Measurements from ENCODE around the gene EIF4G1. TPM values are rescaled to one million over a fixed set of nuclear protein-coding genes. Genes with fewer than 3 reads are reported as not detected.

EIF4G1 gene
- total RNA-seq, 4 donors from 2014 or later = 158 to 318 (median 213) TPM

- no peak for TF ChIP-seq CTCF (IDR thresholded peaks at IDR 0.05; ENCODE audit: low read depth)
Observed at GRCh38 chr3:184308744-184309143, 5.7 kb upstream of the EIF4G1 start.

- TF ChIP-seq CTCF (IDR thresholded peaks at IDR 0.05; ENCODE audit: low read depth) = no peak
Observed at GRCh38 chr3:184311633-184312032, 2.8 kb upstream of the EIF4G1 start.

DNA sequence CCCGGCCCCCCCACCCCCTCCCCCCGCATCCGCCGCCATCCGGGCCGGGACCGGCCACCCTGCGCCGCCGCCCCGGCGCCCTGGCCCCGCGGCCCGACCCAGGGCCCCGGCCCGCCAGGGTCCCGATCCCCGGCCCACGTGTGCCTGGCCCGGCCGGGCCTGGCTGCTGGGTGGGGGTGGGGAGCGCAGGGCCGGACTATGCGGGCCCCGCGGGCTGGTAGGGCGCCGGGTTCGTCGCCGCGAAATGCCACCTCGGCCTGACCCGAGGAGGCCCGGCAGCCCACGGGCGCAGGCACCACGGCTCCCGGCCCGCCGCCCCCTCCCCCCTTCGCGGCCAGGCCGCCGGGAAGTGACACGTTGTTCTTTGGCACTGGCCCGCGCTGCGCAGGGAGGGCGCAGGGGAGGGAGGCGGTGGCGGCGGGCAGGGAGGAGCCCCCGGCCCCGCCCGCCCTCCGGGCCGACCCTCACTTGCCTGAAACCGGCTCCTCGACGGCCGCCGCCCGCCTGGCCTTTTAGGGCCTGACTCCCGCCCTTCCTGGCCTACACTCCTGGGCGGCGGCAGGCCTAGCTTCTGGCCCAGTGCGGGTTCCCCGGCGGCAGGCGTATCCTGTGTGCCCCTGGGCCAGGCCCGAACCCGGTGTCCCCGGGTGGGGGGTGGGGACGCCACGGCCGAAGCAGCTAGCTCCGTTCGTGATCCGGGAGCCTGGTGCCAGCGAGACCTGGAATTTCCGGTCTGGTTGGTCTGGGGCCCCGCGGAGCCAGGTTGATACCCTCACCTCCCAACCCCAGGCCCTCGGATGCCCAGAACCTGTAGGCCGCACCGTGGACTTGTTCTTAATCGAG, 515 bp downstream of the EIF4G1 start:
- no peak for TF ChIP-seq CTCF (IDR thresholded peaks at IDR 0.05; ENCODE audit: low read depth)

GRCh38 chr3:184315543-184315867, 1.1 kb downstream of the EIF4G1 start:
- no peak for TF ChIP-seq CTCF (IDR thresholded peaks at IDR 0.05; ENCODE audit: low read depth)

DNA sequence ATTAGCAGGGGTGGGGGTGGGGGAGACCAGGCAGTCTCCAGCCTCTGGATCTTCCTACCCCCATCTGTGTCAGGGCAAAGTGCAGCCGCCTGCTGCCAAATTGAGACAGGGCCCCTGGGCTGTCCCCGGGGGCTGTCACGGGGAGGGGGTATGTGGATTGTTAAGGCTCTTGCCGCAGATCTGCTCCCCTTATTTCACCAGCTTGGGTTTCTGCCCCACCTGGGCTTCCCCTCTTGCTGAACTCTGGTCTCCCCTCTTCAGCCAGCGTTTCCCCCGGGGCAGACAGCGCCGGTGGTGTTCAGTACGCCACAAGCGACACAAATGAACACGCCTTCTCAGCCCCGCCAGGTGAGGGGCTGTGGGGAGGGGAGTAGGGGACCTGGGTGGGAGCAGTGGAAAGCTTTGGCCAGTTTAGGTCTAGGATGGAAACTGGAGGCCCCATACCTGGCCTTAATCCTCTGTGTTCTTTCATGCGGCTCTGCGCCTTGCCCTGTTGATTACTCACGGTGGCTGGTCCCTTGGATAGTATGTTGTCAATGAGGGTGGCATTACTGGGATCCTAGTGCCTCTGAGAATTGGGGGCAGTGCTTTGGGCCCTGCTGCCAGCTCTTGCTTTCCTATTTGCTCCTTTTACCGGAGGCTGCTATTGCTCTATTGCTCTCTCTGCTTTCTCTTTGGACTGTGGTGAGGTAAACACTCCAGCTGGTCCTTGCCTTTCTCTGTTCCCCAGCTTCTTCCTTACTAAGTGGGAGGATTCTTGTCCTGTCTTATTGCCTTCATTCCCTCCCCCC, 1.7 kb downstream of the EIF4G1 start:
- no peak for TF ChIP-seq CTCF (IDR thresholded peaks at IDR 0.05; ENCODE audit: low read depth)

DNA sequence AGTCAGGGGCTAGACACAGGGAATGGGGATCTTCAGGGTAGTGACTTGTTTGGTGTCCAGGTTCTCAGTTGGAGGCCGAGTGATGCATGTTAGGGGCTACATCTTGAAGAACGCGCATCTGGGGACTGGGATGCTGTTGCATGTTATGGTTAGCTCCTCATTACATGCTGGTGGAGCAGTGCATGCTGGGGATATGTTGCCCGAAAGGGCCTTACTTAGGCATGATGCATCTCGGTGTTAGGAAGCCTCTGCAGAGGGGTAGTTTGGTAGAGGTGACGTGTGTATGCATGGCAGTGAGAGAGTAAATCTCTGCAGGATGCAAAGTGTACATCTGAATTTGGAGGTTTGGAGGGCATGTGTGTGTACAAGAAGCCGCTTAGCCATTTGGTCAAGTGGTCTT, 2.4 kb downstream of the EIF4G1 start:
- TF ChIP-seq CTCF (IDR thresholded peaks at IDR 0.05; ENCODE audit: low read depth) = no peak

GRCh38 chr3:184317201-184317600, 2.8 kb downstream of the EIF4G1 start:
- TF ChIP-seq CTCF (IDR thresholded peaks at IDR 0.05; ENCODE audit: low read depth) = no peak

Data from subcutaneous adipose tissue (tissue), 4 donors.